CD4-positive, alpha-beta T cell treated with Interleukin-17A for 4 hours (primary cell): ENCODE data around the gene IQSEC3.
"Not testable (repeated sequence)": the region's sequence is repeated elsewhere in the genome, so short reads cannot be mapped to it uniquely, and the experiment has no call there.

Experiments used
- DNase-seq: peaks from one replicate; pipeline ENCODE4 v3.0.0-alpha.2; 2020; ENCODE audit warnings: mixed read lengths

Gene IQSEC3

GRCh38 chr12:205026-205425, 138.5 kb downstream of the IQSEC3 start:
- DNase-seq: no peak

- no peak for DNase-seq
Measured at GRCh38 chr12:206746-207440, 140.3 kb downstream of the IQSEC3 start.

- no peak for DNase-seq
Measured at GRCh38 chr12:207804-208203, 141.2 kb downstream of the IQSEC3 start.

- no peak for DNase-seq
Measured at GRCh38 chr12:208813-209212, 142.2 kb downstream of the IQSEC3 start.

- no peak for DNase-seq
Measured at GRCh38 chr12:209246-209645, 142.7 kb downstream of the IQSEC3 start.

GRCh38 chr12:209851-210250, 143.3 kb downstream of the IQSEC3 start:
- DNase-seq: no peak

GRCh38 chr12:210277-211141, 143.9 kb downstream of the IQSEC3 start:
- no peak for DNase-seq

GRCh38 chr12:211142-211465, 144.5 kb downstream of the IQSEC3 start:
- DNase-seq: no peak

- DNase-seq: no peak
Measured at GRCh38 chr12:211639-212414, 145.3 kb downstream of the IQSEC3 start.

- no peak for DNase-seq
Measured at GRCh38 chr12:212415-212714, 145.8 kb downstream of the IQSEC3 start.

- DNase-seq: no peak
Measured at GRCh38 chr12:212715-213526, 146.4 kb downstream of the IQSEC3 start.

GRCh38 chr12:213527-213932, 147.0 kb downstream of the IQSEC3 start:
- no peak for DNase-seq

GRCh38 chr12:214003-214741, 147.6 kb downstream of the IQSEC3 start, which contains the start of gene SLC6A12:
SLC6A12 (minus strand) TSS chr12:214157; CDS start chr12:209986, 4,171 bp downstream.
- no peak for DNase-seq

GRCh38 chr12:215116-215515, 148.5 kb downstream of the IQSEC3 start:
- DNase-seq: no peak

GRCh38 chr12:217029-217428, 150.5 kb downstream of the IQSEC3 start:
- DNase-seq: not testable (repeated sequence)

- no peak for DNase-seq
Measured at GRCh38 chr12:218221-218620, 151.7 kb downstream of the IQSEC3 start.

- no peak for DNase-seq
Measured at GRCh38 chr12:218728-219590, 152.4 kb downstream of the IQSEC3 start.

- DNase-seq: peak; percentile 26
Measured at GRCh38 chr12:219891-220352, 153.4 kb downstream of the IQSEC3 start.

- no peak for DNase-seq
Measured at GRCh38 chr12:220491-220890, 153.9 kb downstream of the IQSEC3 start.

GRCh38 chr12:220946-221550, 154.5 kb downstream of the IQSEC3 start:
- no peak for DNase-seq
